ENCODE measurements around the gene RWDD2A. TPM values are rescaled to one million over a fixed set of nuclear protein-coding genes. Genes with fewer than 3 reads are reported as not detected.

Gene RWDD2A
- total and polyA plus RNA-seq, 7 donors: 1.9 to 4.1 (median 2.5) TPM

- TF ChIP-seq EP300 (IDR thresholded peaks at IDR 0.05) (no peak), POLR2A (IDR thresholded peaks at IDR 0.05) (no peak), POLR2AphosphoS5 (IDR thresholded peaks at IDR 0.05) (no peak)
- TF ChIP-seq, protein P1, sequence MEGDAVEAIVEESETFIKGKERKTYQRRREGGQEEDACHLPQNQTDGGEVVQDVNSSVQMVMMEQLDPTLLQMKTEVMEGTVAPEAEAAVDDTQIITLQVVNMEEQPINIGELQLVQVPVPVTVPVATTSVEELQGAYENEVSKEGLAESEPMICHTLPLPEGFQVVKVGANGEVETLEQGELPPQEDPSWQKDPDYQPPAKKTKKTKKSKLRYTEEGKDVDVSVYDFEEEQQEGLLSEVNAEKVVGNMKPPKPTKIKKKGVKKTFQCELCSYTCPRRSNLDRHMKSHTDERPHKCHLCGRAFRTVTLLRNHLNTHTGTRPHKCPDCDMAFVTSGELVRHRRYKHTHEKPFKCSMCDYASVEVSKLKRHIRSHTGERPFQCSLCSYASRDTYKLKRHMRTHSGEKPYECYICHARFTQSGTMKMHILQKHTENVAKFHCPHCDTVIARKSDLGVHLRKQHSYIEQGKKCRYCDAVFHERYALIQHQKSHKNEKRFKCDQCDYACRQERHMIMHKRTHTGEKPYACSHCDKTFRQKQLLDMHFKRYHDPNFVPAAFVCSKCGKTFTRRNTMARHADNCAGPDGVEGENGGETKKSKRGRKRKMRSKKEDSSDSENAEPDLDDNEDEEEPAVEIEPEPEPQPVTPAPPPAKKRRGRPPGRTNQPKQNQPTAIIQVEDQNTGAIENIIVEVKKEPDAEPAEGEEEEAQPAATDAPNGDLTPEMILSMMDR (IDR thresholded peaks at IDR 0.05): no peak
- no peaks in the 10 kb centered on the region for H3K9me3 ChIP-seq
- intact Hi-C loops (cut with DNase I): no loop called here
- H3K27me3 ChIP-seq: no peaks in the 10 kb centered on the region
- H3K4me1 ChIP-seq: no peaks in the 10 kb centered on the region
- 89 to 94% methylated on average over 1 of the region's 1 CpG for WGBS, 2 donors
- no peak overlapping the region for H3K4me3 ChIP-seq
- H3K27ac ChIP-seq: no peak overlapping the region
- DNase-seq: no peak
- peaks cover 0 to 99% (median 9%) of the 10 kb centered on the region in 4 donors for H3K36me3 ChIP-seq
Measured at GRCh38 chr6:83160167-83160566, 33.0 kb upstream of the RWDD2A start.

DNA sequence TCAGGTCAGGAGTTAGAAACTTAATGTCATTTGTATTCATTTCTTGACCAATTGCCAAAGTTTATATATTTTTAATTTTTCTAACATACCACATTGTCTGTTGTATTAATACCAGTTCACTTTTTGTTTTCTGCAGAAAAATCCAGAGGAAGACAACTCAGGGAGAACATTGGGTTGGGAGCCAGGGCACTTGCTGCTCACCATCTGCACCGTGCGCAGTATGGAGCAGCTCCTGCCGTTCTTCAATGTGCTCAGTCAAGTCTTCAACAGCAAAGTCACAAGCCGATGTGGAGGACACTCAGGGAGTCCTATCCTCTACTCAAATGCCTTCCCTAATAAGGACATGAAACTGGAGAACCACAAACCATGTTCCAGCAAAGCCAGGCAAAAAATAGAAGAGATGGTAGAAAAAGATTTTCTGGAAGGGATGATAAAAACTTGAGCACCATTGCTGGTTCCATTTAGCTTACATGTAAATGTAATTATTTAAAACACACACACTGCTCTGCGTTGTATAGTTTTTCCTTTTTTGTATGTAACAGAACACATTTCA is 25.4 kb upstream of the RWDD2A start:
- WGBS, 2 donors: 92 to 96% methylated on average over 5 of the region's 5 CpGs
- intact Hi-C loops (cut with DNase I): no loop called here

DNA sequence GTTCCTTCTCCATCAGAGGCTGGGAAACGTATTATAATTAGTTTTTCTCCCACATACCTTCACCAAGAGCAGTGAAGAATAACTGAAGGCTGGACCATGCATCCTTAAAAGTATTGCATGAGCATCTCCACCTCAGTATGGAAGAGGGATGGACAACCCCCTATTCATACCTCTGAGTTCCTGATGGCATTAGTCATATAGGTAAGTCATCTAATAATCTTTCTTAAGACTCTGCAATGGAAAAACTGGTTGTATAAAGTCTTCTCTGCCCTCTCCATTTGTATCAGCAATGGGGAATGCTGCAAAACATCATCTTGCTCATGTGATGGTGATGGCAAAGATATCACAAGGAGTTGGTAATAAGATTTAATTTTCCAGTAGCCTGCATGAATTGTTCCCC is 24.6 kb upstream of the RWDD2A start:
- no peak for DNase-seq
- no peak overlapping the region for H3K27ac ChIP-seq
- intact Hi-C loops (cut with DNase I): no loop called here
- no peak for TF ChIP-seq EP300 (IDR thresholded peaks at IDR 0.05)
- no peak for TF ChIP-seq POLR2AphosphoS5 (IDR thresholded peaks at IDR 0.05)
- no peak for TF ChIP-seq POLR2A (IDR thresholded peaks at IDR 0.05)
- TF ChIP-seq, protein P1 (IDR thresholded peaks at IDR 0.05): no peak
- no peaks in the 10 kb centered on the region for H3K9me3 ChIP-seq
- H3K4me1 ChIP-seq: no peaks in the 10 kb centered on the region
- WGBS, 2 donors: 88 to 94% methylated on average over 1 of the region's 1 CpG
- peaks cover 13 to 100% (median 57%) of the 10 kb centered on the region in 4 donors for H3K36me3 ChIP-seq
- H3K27me3 ChIP-seq: no peaks in the 10 kb centered on the region
- no peak overlapping the region for H3K4me3 ChIP-seq

More for the DNA sequence above, 25.4 kb upstream of the RWDD2A start:
- H3K27me3 ChIP-seq: no peaks in the 10 kb centered on the region
- H3K27ac ChIP-seq: no peak overlapping the region
- H3K9me3 ChIP-seq: no peaks in the 10 kb centered on the region
- no peak for TF ChIP-seq POLR2AphosphoS5 (IDR thresholded peaks at IDR 0.05)
- TF ChIP-seq POLR2A (IDR thresholded peaks at IDR 0.05): no peak
- TF ChIP-seq, protein P1 (IDR thresholded peaks at IDR 0.05): no peak
- no peak for TF ChIP-seq EP300 (IDR thresholded peaks at IDR 0.05)
- DNase-seq: no peak
- H3K4me3 ChIP-seq: no peak overlapping the region
- H3K4me1 ChIP-seq: no peaks in the 10 kb centered on the region
- peaks cover 13 to 100% (median 54%) of the 10 kb centered on the region in 4 donors for H3K36me3 ChIP-seq

- Histone ChIP-seq H3K4me1 (no peaks in the 10 kb centered on the region), H3K4me3 (no peak overlapping the region), H3K36me3 (peaks cover 13 to 100% (median 61%) of the 10 kb centered on the region in 4 donors), H3K27ac (no peak overlapping the region), H3K27me3 (no peaks in the 10 kb centered on the region), H3K9me3 (no peaks in the 10 kb centered on the region)
- no peak for DNase-seq
- TF ChIP-seq, protein P1 (IDR thresholded peaks at IDR 0.05): no peak
- TF ChIP-seq EP300 (IDR thresholded peaks at IDR 0.05) (no peak), POLR2A (IDR thresholded peaks at IDR 0.05) (no peak), POLR2AphosphoS5 (IDR thresholded peaks at IDR 0.05) (no peak)
- intact Hi-C loops (cut with DNase I): no loop called here
Measured at GRCh38 chr6:83169106-83169505, 24.1 kb upstream of the RWDD2A start.

- Histone ChIP-seq H3K36me3 (peaks cover 13 to 100% (median 61%) of the 10 kb centered on the region in 4 donors), H3K4me3 (no peak overlapping the region), H3K9me3 (no peaks in the 10 kb centered on the region), H3K27me3 (no peaks in the 10 kb centered on the region), H3K4me1 (no peaks in the 10 kb centered on the region), H3K27ac (no peak overlapping the region)
- WGBS, 2 donors: 54 to 75% methylated on average over 1 of the region's 1 CpG
- intact Hi-C loops (cut with DNase I): no loop called here
- no peak for DNase-seq
- TF ChIP-seq POLR2A (IDR thresholded peaks at IDR 0.05) (no peak), POLR2AphosphoS5 (IDR thresholded peaks at IDR 0.05) (no peak), EP300 (IDR thresholded peaks at IDR 0.05) (no peak)
- TF ChIP-seq, protein P1 (IDR thresholded peaks at IDR 0.05): no peak
Measured at GRCh38 chr6:83169511-83169910, 23.6 kb upstream of the RWDD2A start.

All from sigmoid colon (tissue), 7 donors.